Measurements from ENCODE around the gene CFAP61.
"Not testable (repeated sequence)": the region's sequence is repeated elsewhere in the genome, so short reads cannot be mapped to it uniquely, and the experiment has no call there.

CFAP61 gene

DNA sequence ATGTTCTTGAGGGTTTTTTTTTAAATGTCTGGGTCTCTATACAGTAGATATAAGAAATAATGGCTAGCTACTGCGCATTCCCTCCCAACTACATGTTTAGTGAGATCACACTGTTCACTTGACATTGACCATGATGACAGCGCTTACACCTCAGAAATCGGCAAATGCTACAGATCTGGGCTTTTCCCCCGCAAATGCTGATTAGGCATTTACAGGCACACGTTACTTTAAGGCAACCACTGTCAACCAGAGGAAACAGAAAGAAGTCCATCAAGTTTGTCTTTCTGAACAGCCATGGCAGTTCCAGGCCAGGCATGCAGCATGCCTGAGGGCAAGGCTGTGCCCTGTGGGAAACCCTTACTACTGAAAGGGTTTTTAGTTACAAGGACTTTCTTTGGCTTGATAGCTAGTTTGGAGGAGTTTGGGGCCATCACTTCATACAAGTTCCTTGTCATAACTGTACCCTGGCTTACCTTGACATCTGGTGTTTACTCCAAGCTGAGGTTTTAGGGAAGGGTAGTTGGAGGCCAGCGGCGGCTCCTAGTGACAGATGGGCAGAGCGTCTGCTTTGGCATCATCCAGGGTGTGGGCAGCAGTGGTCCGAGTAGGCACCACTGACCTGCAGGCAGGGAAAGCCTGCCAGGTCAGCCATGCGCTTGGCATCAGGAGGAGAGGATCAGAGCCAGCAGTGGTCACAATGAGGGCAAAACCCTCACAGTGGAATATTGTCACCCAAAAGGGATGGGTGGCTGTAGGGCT lies 43.0 kb downstream of the CFAP61 start:
- DNase-seq: no peak

GRCh38 chr20:20096421-20096820 lies 44.1 kb downstream of the CFAP61 start:
- no peak for DNase-seq

DNA sequence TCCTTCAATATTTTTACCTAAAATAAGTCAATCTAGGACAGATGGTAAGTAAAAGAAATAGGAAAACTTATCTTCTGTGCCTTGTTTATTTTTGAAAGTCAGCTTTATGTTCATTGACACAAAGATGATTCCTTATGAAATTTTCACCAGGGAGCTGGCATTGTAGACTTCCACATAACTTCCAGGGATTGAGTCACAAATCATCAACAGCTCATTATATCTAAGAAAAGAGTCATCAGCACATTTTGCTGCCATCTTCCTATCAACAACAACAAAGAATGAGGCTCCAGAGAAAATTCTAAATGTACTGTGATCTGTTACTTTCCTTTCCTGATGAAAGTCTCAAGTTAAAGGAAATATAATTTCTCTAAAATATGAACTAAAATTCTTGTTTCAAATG lies 48.5 kb downstream of the CFAP61 start:
- DNase-seq: no peak

GRCh38 chr20:20102163-20102562 lies 49.8 kb downstream of the CFAP61 start:
- no peak for DNase-seq

- DNase-seq: no peak
Measured at GRCh38 chr20:20102716-20103258, 50.5 kb downstream of the CFAP61 start.

DNA sequence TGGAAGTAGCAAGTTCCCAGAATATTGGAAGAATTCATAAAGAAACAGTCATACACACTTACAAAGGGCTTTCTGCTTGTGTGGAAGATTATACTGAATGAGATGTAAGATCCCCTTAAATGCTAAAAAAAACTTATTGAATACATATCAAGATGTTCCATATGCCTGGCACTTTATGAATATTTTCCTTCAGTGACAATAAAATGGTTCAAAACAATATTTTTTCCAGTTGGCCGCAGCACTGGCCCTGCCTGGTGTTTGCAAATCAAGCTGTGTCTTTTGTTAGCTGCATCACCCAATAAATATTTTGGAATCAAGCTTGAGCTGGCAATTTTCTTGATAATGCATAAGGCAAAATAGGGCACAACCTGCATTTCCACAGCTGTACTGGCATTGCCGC lies 51.2 kb downstream of the CFAP61 start:
- no peak for DNase-seq

DNA sequence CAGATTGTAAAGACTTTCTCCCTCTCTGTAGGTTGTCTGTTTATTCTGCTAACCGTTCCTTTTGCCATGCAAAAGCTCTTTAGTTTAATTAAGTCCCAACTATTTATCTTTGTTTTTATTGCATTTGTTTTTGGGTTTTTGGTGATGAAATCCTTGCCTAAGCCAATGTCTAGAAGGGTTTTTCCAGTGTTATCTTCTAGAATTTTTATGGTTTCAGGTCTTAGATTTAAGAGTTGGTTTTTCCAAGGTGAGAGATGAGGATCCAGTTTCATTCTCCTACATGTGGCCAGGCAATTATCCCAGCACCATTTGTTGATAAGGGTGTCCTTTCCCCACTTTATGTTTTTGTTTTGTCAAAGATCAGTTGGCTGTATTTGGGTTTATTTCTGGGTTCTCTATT lies 70.9 kb downstream of the CFAP61 start:
- DNase-seq: not testable (repeated sequence)

- DNase-seq: no peak
Measured at GRCh38 chr20:20130399-20130798, 78.1 kb downstream of the CFAP61 start.

GRCh38 chr20:20134941-20135575 lies 82.7 kb downstream of the CFAP61 start:
- DNase-seq: no peak

DNA sequence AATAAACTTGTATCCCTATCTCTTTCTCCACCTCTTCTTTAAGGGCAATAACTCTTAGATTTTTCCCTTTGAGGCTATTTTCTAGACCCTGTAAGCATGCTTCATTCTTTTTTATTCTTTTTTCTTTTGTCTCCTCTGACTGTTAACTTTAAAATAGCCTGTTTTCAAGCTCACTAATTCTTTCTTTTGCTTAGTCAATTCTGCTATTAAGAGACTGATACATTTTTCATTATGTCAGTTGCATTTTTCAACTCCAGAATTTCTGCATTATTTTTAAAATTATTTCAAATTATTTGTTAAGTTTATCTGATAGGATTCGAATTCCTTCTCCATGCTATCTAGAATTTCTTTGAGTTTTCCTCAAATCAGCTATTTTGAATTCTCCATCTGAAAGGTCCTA lies 84.0 kb downstream of the CFAP61 start:
- no peak for DNase-seq

GRCh38 chr20:20137851-20138250 lies 85.5 kb downstream of the CFAP61 start:
- DNase-seq: no peak

DNA sequence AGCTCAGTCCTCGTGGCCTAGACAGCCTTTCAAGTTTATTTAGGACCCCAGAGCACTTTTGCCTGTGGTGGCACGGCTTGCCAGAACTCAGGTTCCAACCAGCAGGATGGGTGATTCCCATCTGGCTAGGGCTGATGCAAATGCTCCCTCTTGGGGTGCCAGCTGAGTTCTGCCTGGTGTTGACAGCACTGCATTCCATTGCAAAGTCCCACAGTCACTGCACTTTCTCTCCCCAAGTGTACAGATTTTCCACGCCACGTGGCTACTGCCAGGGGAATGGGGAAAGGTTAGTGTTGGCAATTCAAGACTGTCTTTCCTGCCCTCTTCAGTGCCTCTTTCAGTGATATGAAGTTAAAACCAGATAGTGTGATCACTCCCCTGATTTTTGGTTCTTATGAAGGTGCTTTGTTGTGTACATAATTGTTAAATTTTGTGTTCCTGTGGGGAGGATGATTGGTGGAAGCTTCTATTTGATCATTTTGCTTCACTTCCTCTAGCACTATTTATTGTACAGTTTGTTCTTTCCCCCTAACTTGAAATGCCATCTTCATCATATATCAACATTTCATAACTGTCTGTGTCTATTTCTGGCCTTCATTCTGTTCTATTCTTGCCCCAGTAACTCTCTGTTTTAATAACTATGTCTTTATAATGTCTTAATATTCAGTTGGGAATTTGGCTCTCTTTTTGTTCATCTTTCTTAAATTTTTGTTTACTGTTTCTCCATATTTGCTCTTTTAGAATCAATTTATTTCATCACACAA lies 86.2 kb downstream of the CFAP61 start:
- DNase-seq: no peak

- DNase-seq: no peak
Measured at GRCh38 chr20:20139403-20139802, 87.1 kb downstream of the CFAP61 start.

- no peak for DNase-seq
Measured at GRCh38 chr20:20143165-20143564, 90.8 kb downstream of the CFAP61 start.

- no peak for DNase-seq
Measured at GRCh38 chr20:20143646-20144045, 91.3 kb downstream of the CFAP61 start.

DNA sequence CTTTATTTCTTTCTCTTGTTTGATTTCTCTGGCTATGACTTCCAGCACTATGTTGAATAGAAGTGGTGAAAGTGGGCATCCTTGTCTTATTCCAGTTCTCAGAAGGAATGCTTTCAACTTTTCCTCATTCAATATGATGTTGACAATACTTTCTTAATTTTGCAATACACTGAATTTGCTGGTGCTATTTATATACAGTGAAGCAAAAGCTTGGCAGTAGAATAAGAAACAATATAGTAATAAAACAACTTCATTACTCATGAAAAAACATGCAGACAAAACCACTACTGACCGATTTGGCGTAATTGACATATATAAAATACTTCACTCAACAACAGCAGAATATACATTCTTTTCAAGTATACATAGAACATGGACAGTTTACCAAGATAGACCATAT lies 96.4 kb downstream of the CFAP61 start:
- DNase-seq: no peak

DNA sequence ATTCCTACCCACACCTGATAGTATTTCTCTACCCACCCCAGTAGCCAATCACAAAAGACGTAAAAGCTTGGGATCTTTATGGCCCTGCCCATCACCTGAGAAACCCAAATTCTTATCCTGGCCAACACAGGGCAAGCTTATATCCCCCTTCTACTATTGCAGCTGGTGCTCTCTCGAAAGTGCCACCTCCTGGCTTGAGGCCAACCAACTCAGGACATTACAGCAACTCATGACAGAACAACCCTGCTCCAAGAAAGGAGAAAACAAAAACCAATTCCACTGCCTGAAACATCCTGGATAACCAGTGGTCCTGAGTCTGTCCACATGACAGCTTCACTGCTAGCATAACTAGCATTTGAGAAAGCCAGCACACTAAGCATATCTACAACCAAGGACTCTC lies 97.9 kb downstream of the CFAP61 start:
- no peak for DNase-seq

GRCh38 chr20:20160520-20160919 lies 108.2 kb downstream of the CFAP61 start:
- no peak for DNase-seq

- DNase-seq: no peak
Measured at GRCh38 chr20:20161611-20162010, 109.3 kb downstream of the CFAP61 start.

DNA sequence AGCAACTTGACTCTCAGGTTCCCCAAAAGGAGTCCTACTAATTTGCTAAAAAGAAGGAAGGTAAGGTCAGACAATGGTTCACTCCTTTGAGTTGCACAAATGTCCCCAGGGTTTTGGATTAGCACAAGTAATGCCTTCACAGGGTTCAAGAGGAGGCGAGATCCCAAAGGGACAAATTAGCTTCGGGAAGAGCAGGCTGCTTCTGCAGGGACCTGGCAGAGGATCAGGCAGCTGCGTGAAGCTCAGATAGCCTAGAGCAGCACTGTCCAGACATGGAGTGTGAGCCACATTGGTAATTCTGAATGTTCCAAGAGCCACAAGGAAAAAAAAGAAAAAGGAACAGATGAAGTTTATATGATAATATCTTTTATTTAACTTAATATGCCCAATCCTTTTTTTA lies 115.4 kb downstream of the CFAP61 start:
- DNase-seq: no peak

- DNase-seq: no peak
Measured at GRCh38 chr20:20173254-20173653, 120.9 kb downstream of the CFAP61 start.

GRCh38 chr20:20174089-20174835 lies 121.9 kb downstream of the CFAP61 start:
- no peak for DNase-seq

DNA sequence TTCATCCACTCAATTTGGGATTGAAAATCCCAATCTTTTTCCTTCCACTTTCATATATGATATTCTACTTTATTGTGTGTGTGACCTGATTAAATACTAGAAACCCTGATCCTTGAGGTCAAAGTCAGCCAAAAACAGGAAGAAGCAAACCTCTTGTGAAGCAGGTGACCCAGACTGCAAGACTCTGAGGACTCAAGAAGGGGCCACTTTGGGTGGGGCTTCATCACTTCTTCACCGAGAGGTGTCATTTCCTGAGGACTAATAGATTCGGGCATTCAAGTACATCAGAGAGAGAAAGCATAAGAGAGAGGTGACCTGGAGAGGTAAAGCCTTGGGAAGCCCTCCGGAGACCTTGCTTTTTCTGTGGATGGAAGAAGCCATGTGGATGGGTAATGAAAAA lies 129.0 kb downstream of the CFAP61 start:
- no peak for DNase-seq
